A673 (cell line): ENCODE data around the gene SIDT1.

Experiments
- CTCF ChIP-seq: fragments of 300-800, 200-600 bp; sonication (generic); conservative IDR thresholded peaks from 2 replicates; pipeline ENCODE4 v1.5.1; 2017; ENCODE audit warnings: low read depth, mild to moderate bottlenecking, antibody characterized with exemption, low read length, moderate library complexity, mixed read lengths
- EZH2 ChIP-seq: fragments of 200-600 bp; sonication (generic); IDR thresholded peaks from 2 replicates; pipeline ENCODE4 v1.6.1; 2017; ENCODE audit warnings: borderline replicate concordance, low read depth, mild to moderate bottlenecking, mixed read lengths, antibody characterized with exemption, low read length; ENCODE audit not compliant: poor library complexity, severe bottlenecking

GRCh38 chr3:113499081-113499480 is 33.3 kb upstream of the SIDT1 start:
- no peak for TF ChIP-seq CTCF
- TF ChIP-seq EZH2: no peak
